Measurements from ENCODE around the gene ELP5.

- TF ChIP-seq CTCF (IDR thresholded peaks at IDR 0.05) (no peak), EP300 (IDR thresholded peaks at IDR 0.05) (peak in 2 of 4 donors; percentile 17 to 74), POLR2A (IDR thresholded peaks at IDR 0.05) (no peak)
Observed at GRCh38 chr17:7204828-7205461, 47.1 kb upstream of the ELP5 start.
